IMR-90 (cell line): Measurements from ENCODE around the gene GLO1. TPM values are rescaled to one million over a fixed set of nuclear protein-coding genes. Genes with fewer than 3 reads are reported as not detected.

Experiments used
- ATAC-seq: fragments of 200-7000 bp; cut with Tn5 transposase; 2 replicates; pipeline ENCODE4 v1.9.1; 2020; ENCODE audit warnings: low read depth, mild to moderate bottlenecking, moderate library complexity
- BruUV-seq: library from RNA; stranded (reverse); fragments of 400-500 nt; replicated peaks from 2 replicates; lab custom pipeline; 2021; lab: Mats Ljungman, UMichigan
- CTCF ChIA-PET: fragments of 300-600 bp; formaldehyde crosslinking; extraction: SDS; loops from one replicate; lab custom pipeline; 2021; ENCODE audit warnings: antibody characterized with exemption; lab: Yijun Ruan, JAX
- POLR2A ChIA-PET: fragments of 300-600 bp; sonication (Branson Sonifier 250); formaldehyde crosslinking; loops from one replicate; lab custom pipeline; 2022; ENCODE audit warnings: antibody characterized with exemption; ENCODE audit not compliant: unreplicated experiment; lab: Charles Lee
- DNase-seq: peaks from one replicate; pipeline ENCODE4 v3.0.0; 2013
- H2AFZ ChIP-seq: replicated peaks from 2 replicates; pipeline ENCODE3; 2013; ENCODE audit warnings: low read length, mild to moderate bottlenecking; ENCODE audit not compliant: poor library complexity
- H2AK5ac ChIP-seq: 2 replicates; pipeline ENCODE4 v1.6.1; 2013; ENCODE audit warnings: low read depth, low read length, inconsistent platforms
- H2AK9ac ChIP-seq: replicated peaks from 2 replicates; pipeline ENCODE3; 2013; ENCODE audit warnings: mild to moderate bottlenecking, low read depth, low read length, moderate library complexity; ENCODE audit not compliant: poor library complexity
- H2BK120ac ChIP-seq: 2 replicates; pipeline ENCODE4 v1.6.1; 2013; ENCODE audit warnings: low read depth, low read length, inconsistent platforms
- H2BK15ac ChIP-seq: 3 replicates; pipeline ENCODE4 v1.6.1; 2013; ENCODE audit warnings: low read depth, low read length, inconsistent platforms
- H2BK20ac ChIP-seq: 2 replicates; pipeline ENCODE4 v1.6.1; 2013; ENCODE audit warnings: low read depth, mild to moderate bottlenecking, inconsistent platforms, low read length, moderate library complexity
- H2BK5ac ChIP-seq: 2 replicates; pipeline ENCODE4 v1.6.1; 2013; ENCODE audit warnings: mild to moderate bottlenecking, low read depth, low read length, inconsistent platforms; ENCODE audit not compliant: poor library complexity, severe bottlenecking
- H3K14ac ChIP-seq: replicated peaks from 2 replicates; pipeline ENCODE4 v1.6.1; 2013; ENCODE audit warnings: low read depth, low read length, inconsistent platforms
- H3K18ac ChIP-seq: 2 replicates; pipeline ENCODE4 v1.6.1; 2013; ENCODE audit warnings: low read depth, low read length, control low read depth
- H3K23ac ChIP-seq: 2 replicates; pipeline ENCODE4 v1.6.1; 2013; ENCODE audit warnings: low read depth, low read length, inconsistent platforms
- H3K27ac ChIP-seq: 2 replicates; pipeline ENCODE4 v1.5.1; 2013; ENCODE audit warnings: mild to moderate bottlenecking, control low read depth, low read length; ENCODE audit not compliant: insufficient read depth
- H3K27me3 ChIP-seq: 2 replicates; pipeline ENCODE4 v1.6.1; 2013; ENCODE audit warnings: low read length; ENCODE audit not compliant: control insufficient read depth, insufficient read depth
- H3K36me3 ChIP-seq: 2 replicates; pipeline ENCODE4 v1.6.1; 2013; ENCODE audit warnings: low read length, mixed read lengths; ENCODE audit not compliant: control insufficient read depth, insufficient read depth
- H3K4ac ChIP-seq: 2 replicates; pipeline ENCODE4 v1.6.1; 2013; ENCODE audit warnings: low read depth, low read length, inconsistent platforms
- H3K4me1 ChIP-seq: 2 replicates; pipeline ENCODE4 v1.6.1; 2013; ENCODE audit warnings: low read length, mixed read lengths; ENCODE audit not compliant: control insufficient read depth, insufficient read depth
- H3K4me2 ChIP-seq: 2 replicates; pipeline ENCODE4 v1.6.1; 2013; ENCODE audit warnings: low read depth, mild to moderate bottlenecking, control low read depth, low read length, moderate library complexity
- H3K4me3 ChIP-seq: 2 replicates; pipeline ENCODE4 v1.5.1; 2013; ENCODE audit warnings: low read depth, mild to moderate bottlenecking, control low read depth, low read length, moderate library complexity; ENCODE audit not compliant: insufficient read depth
- H3K56ac ChIP-seq: 2 replicates; pipeline ENCODE4 v1.6.1; 2013; ENCODE audit warnings: low read length, inconsistent platforms; ENCODE audit not compliant: insufficient read depth; ENCODE audit errors: extremely low read depth
- H3K79me1 ChIP-seq, 2 experiments: 2 replicates each; pipeline ENCODE4 v1.6.1; 2013; ENCODE audit warnings: low read length in 2 of 2, inconsistent platforms in 1 of 2, low read depth in 1 of 2
- H3K9ac ChIP-seq: 2 replicates; pipeline ENCODE4 v1.6.1; 2013; ENCODE audit warnings: low read depth, low read length, control low read depth
- H3K9me1 ChIP-seq: 2 replicates; pipeline ENCODE4 v1.6.1; 2013; ENCODE audit warnings: low read length, inconsistent platforms; ENCODE audit not compliant: insufficient read depth
- H3K9me3 ChIP-seq: 2 replicates; pipeline ENCODE4 v1.6.1; 2013; ENCODE audit warnings: low read length; ENCODE audit not compliant: control insufficient read depth, insufficient read depth
- H4K20me1 ChIP-seq: 2 replicates; pipeline ENCODE4 v1.6.1; 2013; ENCODE audit warnings: low read length, inconsistent platforms; ENCODE audit not compliant: insufficient read depth
- H4K5ac ChIP-seq: 2 replicates; pipeline ENCODE4 v1.6.1; 2013; ENCODE audit warnings: mild to moderate bottlenecking, low read depth, low read length, control low read depth
- H4K8ac ChIP-seq, 2 experiments: 2 replicates each; pipeline ENCODE4 v1.6.1; 2013; ENCODE audit warnings: low read depth in 2 of 2, low read length in 2 of 2, control low read depth in 1 of 2, inconsistent platforms in 1 of 2
- H4K91ac ChIP-seq: 2 replicates; pipeline ENCODE4 v1.6.1; 2013; ENCODE audit warnings: low read depth, low read length, inconsistent platforms; ENCODE audit not compliant: insufficient read depth
- BHLHE40 ChIP-seq: fragments of 150-350 bp; IDR thresholded peaks from 2 replicates; pipeline ENCODE4 v1.6.1; 2016; ENCODE audit warnings: mild to moderate bottlenecking, low read depth, low read length
- CEBPB ChIP-seq: IDR thresholded peaks from 2 replicates; pipeline ENCODE4 v1.6.1; 2012; ENCODE audit warnings: low read depth, low read length, improper control_type of control experiment
- CHD1 ChIP-seq: IDR thresholded peaks from 2 replicates; pipeline ENCODE4 v1.6.1; 2012; ENCODE audit warnings: low read depth, low read length, improper control_type of control experiment
- CTCF ChIP-seq: conservative IDR thresholded peaks from 2 replicates; pipeline ENCODE4 v1.5.1; 2012; ENCODE audit warnings: mild to moderate bottlenecking, low read depth, low read length, improper control_type of control experiment
- ELK1 ChIP-seq: fragments of 150-350 bp; IDR thresholded peaks from 2 replicates; pipeline ENCODE4 v1.6.1; 2016; ENCODE audit warnings: low read depth, mild to moderate bottlenecking, low read length, moderate library complexity, borderline replicate concordance
- FOS ChIP-seq: fragments of 150-350 bp; IDR thresholded peaks from 2 replicates; pipeline ENCODE4 v1.6.1; 2016; ENCODE audit warnings: low read depth, low read length
- MAFK ChIP-seq: IDR thresholded peaks from 2 replicates; pipeline ENCODE4 v1.6.1; 2012; ENCODE audit warnings: low read depth, low read length, improper control_type of control experiment
- MAZ ChIP-seq: IDR thresholded peaks from 2 replicates; pipeline ENCODE4 v1.6.1; 2012; ENCODE audit warnings: low read depth, mild to moderate bottlenecking, low read length, improper control_type of control experiment, moderate library complexity, borderline replicate concordance
- POLR2A ChIP-seq: IDR thresholded peaks from 2 replicates; pipeline ENCODE4 v1.6.1; 2012; ENCODE audit warnings: mild to moderate bottlenecking, low read depth, low read length
- RAD21 ChIP-seq: IDR thresholded peaks from 2 replicates; pipeline ENCODE4 v1.6.1; 2012; ENCODE audit warnings: low read length, improper control_type of control experiment
- RFX5 ChIP-seq: IDR thresholded peaks from 2 replicates; pipeline ENCODE4 v1.8.0; 2012; ENCODE audit warnings: low read depth, mild to moderate bottlenecking, low read length, moderate library complexity
- SMC3 ChIP-seq: fragments of 150-350 bp; IDR thresholded peaks from 2 replicates; pipeline ENCODE4 v1.6.1; 2016; ENCODE audit warnings: low read depth, mild to moderate bottlenecking, antibody characterized with exemption, low read length, moderate library complexity
- USF2 ChIP-seq: fragments of 150-350 bp; IDR thresholded peaks from 2 replicates; pipeline ENCODE4 v1.6.1; 2017; ENCODE audit warnings: mild to moderate bottlenecking, antibody characterized with exemption, low read length, low read depth
- WGBS, 2 experiments: methylation state at CpG; one replicate each; pipeline versions ENCODE4 v1.1.5 to v1.1.7; 2013; ENCODE audit warnings: missing lambda C conversion rate in 2 of 2; ENCODE audit not compliant: insufficient read length in 1 of 2; ENCODE audit errors: extremely low coverage in 2 of 2; 5-methylcytosine and 5-hydroxymethylcytosine counted together
- dilution Hi-C: fragments of 300-500 bp; cut with HindIII; formaldehyde crosslinking; loops from one replicate; pipeline ENCODE4 v1.14.3; 2018; ENCODE audit warnings: low sequenced_read_pairs; ENCODE audit not compliant: unreplicated experiment
- in situ Hi-C: fragments of 300-500 bp; cut with MboI; formaldehyde crosslinking; loops from 3 replicates; pipeline ENCODE4 v1.14.3; 2019; ENCODE audit warnings: low sequenced_read_pairs, inconsistent platforms, mixed read lengths
- intact Hi-C: fragments of 100-400 bp; cut with micrococcal nuclease; formaldehyde crosslinking; loops from 2 replicates; pipeline ENCODE4 v1.10.0; 2022
- polyA plus RNA-seq, 3 experiments: library from polyadenylated mRNA; depleted of rRNA; stranded (reverse); fragments of >200 nt; gene quantifications; 2 replicates each; pipeline ENCODE4 v1.2.3, GENCODE V29; 2012; ENCODE audit warnings: low replicate concordance in 1 of 3
- total RNA-seq: library from RNA; depleted of rRNA; stranded (reverse); fragments of >200 nt; gene quantifications from 2 replicates; pipeline ENCODE4 v1.2.3, GENCODE V29; 2012

Gene GLO1
- total and polyA plus RNA-seq, 2 of the 4 experiments (the other 2 are of a cell fraction) = 65.1 to 111 TPM

- ChIA-PET POLR2A (no interaction called here), CTCF (no interaction called here)
- H4K91ac ChIP-seq = no peak overlapping the region
- H2BK5ac ChIP-seq = no peak overlapping the region
- H3K23ac ChIP-seq = no peak overlapping the region
- H2BK15ac ChIP-seq = no peak overlapping the region
- no peak overlapping the region for H3K4ac ChIP-seq
- H3K4me3 ChIP-seq = no peak overlapping the region
- no peak overlapping the region for H3K56ac ChIP-seq
- H2AK9ac ChIP-seq = no peak overlapping the region
- no peaks in the 10 kb centered on the region; a peak in 1 of 4 replicates for H3K79me1 ChIP-seq
- H2BK120ac ChIP-seq = no peak overlapping the region
- H3K36me3 ChIP-seq = peaks cover 12% of the 10 kb centered on the region
- no peaks in the 10 kb centered on the region for H3K9me3 ChIP-seq
- H3K14ac ChIP-seq = no peak overlapping the region
- no peak overlapping the region for H2AK5ac ChIP-seq
- no peak overlapping the region for H3K27ac ChIP-seq
- H4K8ac ChIP-seq = no peak overlapping the region
- in situ Hi-C loops = no loop called here
- TF ChIP-seq BHLHE40 (no peak), ELK1 (no peak), RFX5 (no peak), SMC3 (no peak), CTCF (no peak), CEBPB (no peak), MAFK (no peak), POLR2A (no peak), FOS (no peak), MAZ (no peak), USF2 (no peak), CHD1 (no peak), RAD21 (no peak)
- ATAC-seq (no peak), DNase-seq (no peak)
- intact Hi-C loops = no loop called here
- H3K9ac ChIP-seq = no peak overlapping the region
- dilution Hi-C loops = no loop called here
- no peak overlapping the region for H3K18ac ChIP-seq
- H3K27me3 ChIP-seq = no peaks in the 10 kb centered on the region
- no peak overlapping the region for H2AFZ ChIP-seq
- no peaks in the 10 kb centered on the region for H3K9me1 ChIP-seq
- H4K20me1 ChIP-seq = no peaks in the 10 kb centered on the region
- H3K4me2 ChIP-seq = no peak overlapping the region
- no peak overlapping the region for H2BK20ac ChIP-seq
- no peak overlapping the region for H4K5ac ChIP-seq
- no peaks in the 10 kb centered on the region for H3K4me1 ChIP-seq
- TSS peak; percentile 95 for BruUV-seq
- no CpG with 5 or more reads among the region's 2 CpGs for WGBS, 2 experiments
Measured at GRCh38 chr6:38676236-38676973, 26.5 kb downstream of the GLO1 start.
